ENCODE measurements around the gene C1orf174.

The C1orf174 gene

DNA sequence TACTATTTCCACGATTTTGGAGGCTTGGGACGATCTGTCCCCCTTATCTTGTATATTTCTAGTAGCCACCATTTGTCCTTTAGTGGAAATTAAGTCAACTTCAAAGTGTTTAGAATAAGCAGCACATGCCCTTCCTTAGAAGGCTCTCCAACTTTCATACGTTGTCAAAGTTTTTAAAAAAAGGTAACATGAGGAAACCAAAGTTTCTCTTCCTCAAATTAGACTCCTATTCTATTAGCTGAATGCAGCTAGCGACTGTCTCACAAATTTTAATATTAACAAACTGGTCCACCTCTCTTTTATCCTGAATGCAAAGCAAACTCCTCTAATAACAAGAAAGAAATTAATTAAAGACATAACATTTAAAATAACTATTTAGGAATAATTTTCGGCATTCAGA lies 6.9 kb downstream of the C1orf174 start:
- no peak for DNase-seq

GRCh38 chr1:3892748-3893147 lies 7.3 kb downstream of the C1orf174 start:
- no peak for DNase-seq

- no peak for DNase-seq
Measured at GRCh38 chr1:3891329-3891865, 8.7 kb downstream of the C1orf174 start.

DNA sequence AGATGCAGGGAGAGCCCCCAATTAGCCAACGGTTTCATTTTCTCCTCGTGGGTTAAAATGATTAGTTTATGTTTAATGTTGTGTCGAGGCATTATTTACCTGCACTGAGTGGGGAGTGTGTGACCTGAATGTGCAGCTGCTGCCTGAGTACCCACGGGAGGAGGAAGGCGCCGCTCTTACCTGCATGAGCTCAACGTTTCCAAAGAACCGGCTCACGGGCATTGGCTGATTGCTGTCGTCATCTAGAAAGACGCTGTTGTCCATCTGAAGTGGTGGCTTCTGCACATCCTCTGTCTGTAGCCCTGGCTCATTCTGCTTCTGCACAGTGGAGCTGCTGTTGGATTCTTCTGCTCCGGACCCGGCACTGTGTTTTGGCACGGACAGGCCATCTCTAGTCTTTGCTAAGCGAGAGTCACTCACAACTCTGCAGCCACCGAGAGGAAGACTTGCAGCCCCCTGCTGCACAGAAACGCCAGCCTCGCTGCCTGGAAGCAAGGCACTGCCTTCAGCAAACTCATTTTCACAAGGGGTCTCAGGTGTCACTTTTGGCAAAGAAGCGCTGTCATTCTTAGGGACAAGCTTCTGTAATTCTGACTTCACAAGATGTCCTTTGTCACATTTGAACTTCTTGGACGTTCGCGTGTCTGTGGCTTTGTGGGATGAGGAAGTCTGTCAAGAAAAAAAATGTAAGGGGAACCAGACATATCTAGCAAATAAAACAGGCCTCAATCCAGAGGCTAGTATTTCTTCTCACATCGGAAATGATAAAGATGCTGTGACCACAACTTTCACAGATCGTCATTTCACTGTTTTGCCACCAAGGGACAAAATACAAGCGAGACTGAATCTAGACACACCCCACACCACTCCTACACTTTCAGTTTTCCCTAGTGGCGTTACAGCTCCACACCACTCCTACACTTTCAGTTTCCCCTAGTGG lies 9.4 kb downstream of the C1orf174 start:
- peak in 1 of 2 donors; percentile 60 for DNase-seq

GRCh38 chr1:3889936-3890335 lies 10.1 kb downstream of the C1orf174 start:
- peak; percentile 30 to 46 for DNase-seq

- DNase-seq: no peak
Measured at GRCh38 chr1:3888301-3888700, 11.8 kb downstream of the C1orf174 start.

GRCh38 chr1:3886691-3887090 lies 13.4 kb downstream of the C1orf174 start:
- DNase-seq: no peak

DNA sequence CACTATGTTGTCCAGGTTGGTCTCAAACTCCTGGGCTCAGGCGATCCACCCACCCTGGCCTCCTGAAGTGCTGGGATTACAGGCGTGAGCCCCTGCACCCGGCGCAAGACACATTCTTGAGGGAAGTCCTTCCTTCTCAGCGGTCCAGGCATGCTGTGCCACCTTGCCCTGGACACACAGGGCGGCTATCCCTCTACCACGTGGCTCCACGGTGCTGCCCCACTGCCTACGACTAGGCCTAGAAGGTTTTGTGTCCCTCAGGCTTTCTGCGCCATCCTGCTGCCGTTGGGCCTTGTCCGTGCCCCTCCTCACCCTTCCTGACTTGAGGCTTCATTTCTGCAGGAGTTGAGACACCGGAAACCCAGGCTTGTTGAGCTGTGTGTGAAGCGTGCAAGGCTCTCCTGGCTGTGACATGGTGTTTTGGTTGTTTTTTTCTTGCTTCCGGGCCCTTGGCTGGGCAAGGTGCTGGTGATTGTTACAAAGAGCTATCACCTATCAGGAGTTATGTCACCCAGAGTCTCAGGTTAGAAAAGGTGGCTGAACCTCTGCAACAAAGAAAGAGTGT lies 13.9 kb downstream of the C1orf174 start:
- DNase-seq: no peak

- DNase-seq: no peak
Measured at GRCh38 chr1:3885611-3886010, 14.5 kb downstream of the C1orf174 start.

DNA sequence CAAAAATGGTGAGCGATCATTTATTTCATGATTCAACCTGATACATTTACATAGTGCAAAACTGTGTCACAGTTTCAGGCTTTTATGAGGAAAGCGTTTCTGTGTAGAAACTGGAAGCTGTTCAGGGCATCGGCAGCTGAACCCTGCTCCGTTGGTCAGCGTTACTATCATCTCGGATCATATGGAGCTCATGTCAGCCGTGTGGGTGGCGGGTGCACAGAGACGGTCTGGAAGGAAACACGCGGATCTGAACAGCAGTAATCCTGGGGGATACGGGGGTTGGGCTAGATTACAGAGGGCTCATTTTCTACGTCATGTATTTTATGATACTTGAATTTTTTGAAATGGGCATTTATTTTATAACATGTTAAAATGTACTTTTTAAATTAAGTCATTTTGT lies 15.1 kb downstream of the C1orf174 start:
- no peak for DNase-seq

DNA sequence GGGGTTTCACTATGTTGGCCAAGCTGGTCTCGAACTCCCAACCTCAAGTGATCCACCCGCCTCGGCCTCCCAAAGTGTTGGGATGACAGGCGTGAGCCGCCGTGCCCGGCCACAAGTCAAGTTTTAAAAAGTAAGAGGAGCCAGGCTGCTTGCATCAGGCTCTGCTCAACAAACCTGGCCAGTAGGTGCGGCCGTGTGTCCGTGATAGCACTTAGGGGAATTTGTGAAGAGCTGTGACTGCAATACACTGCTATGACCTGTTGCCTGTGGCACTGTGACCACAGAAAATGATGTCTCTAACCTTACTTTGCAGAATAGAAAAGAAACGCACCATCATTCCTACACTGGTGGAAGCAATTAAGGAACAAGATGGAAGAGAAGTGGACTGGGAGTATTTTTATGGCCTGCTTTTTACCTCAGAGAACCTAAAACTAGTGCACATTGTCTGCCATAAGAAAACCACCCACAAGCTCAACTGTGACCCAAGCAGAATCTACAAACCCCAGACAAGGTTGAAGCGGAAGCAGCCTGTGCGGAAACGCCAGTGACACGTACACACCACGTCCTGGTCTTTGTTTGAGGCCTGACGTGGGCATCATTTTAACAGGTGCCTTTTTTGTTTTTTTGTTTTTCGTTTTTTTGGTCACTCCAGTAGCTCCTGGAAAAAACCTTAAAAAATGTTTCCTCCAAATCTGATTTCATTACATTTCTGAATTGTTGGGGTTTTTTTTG lies 16.7 kb downstream of the C1orf174 start:
- peak; percentile 48 to 51 for DNase-seq

- no peak for DNase-seq
Measured at GRCh38 chr1:3881193-3881480, 18.9 kb downstream of the C1orf174 start.

DNA sequence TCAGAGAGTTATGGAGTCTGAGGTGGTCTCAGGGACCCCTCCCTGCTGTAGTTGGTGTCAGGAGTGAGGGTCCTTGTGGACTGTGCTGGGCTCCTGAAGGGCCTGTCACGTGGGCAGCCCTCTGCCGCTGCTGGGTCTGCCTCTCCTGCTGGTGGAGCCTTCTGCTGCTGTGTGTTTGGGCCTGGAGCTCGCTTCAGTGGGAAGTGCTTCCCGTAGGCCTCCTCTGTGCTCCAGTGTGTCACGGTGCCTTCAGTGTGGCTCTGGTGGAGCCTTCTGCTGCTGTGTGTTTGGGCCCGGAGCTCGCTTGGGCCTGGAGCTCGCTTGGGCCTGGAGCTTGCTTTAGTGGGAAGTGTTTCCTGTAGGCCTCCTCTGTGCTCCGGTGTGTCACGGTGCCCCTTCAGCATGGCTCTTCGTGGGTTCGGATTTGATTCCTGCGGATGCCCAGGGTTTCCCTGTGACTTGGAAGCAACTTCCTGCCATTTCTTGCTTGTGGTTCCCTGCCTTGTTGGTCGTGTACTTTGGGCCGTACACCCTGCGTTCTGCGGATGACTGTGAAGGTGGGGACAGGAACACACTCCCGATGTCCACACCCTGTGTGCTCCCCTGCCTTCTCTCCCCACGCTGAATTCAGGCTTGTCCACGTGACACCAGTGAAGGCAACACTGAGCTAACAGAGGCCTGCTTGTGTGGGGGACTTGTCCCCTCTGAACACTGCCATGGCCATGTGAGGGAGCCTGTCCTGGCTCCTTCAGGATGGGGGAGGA lies 19.5 kb downstream of the C1orf174 start:
- DNase-seq: no peak

- no peak for DNase-seq
Measured at GRCh38 chr1:3879787-3880428, 20.2 kb downstream of the C1orf174 start.

GRCh38 chr1:3879099-3879498 lies 21.0 kb downstream of the C1orf174 start:
- DNase-seq: no peak

GRCh38 chr1:3876716-3877115 lies 23.4 kb downstream of the C1orf174 start:
- no peak for DNase-seq

GRCh38 chr1:3874736-3875135 lies 25.3 kb downstream of the C1orf174 start:
- DNase-seq: no peak

DNA sequence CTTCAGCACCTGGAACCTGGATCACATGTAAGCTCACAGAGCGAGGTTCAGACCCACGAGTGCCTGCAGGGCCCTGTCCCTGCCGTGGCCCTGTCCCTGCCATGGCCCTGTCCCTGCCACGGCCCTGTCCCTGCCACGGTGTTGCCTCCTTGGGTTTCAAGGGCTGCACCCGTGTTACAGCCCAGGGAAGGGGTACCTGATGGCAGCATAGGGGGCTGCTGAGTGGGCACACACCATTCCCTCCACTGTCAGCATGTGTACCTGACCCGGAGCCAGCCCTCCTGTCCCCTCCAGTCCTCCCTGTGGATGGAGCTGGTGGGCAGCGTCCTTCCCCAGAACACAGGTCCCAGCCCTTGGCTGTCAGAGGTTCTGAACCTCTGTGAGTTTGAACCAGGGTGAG lies 27.5 kb downstream of the C1orf174 start:
- DNase-seq: no peak

DNA sequence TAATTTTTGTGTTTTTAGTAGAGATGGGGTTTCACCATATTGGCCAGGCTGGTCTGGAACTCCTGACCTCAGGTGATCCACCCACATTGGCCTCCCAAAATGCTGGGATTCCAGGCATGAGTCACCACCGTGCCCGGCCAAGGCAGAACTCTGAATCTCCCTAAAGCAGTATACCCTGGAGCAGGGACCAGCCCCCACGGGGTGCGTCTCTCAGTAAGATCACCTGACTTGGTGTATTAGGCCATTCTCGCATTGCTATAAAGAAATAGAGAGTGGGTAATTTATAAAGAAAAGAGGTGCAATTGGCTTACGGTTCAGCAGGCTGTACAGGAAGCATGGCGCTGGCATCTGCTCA lies 28.6 kb downstream of the C1orf174 start:
- no peak for DNase-seq

- DNase-seq: no peak
Measured at GRCh38 chr1:3869751-3870301, 30.2 kb downstream of the C1orf174 start.

DNA sequence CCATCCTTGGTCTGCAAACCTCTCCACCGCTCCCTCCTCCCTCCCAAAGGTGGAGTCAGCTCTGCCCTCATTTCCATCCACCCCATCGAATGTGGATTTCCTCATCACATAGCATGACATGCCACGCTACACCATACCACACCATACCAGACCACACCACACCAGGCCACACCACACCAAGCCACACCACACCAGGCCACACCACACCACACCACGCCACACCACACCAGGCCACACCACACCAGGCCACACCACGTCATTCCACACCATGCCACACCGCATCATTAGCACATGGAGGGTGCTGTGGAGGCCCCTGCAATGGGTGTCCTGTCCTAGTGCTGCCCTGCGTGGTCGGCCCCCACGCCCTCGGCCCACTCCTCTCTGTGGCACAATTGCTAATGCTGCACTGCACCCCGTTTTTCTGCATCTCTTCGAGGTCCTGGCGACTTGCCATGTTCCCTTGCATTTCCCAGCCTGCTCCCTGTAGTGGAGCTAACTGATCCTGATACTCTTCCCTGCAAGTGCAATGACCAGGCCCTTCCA lies 31.5 kb downstream of the C1orf174 start:
- no peak for DNase-seq

DNA sequence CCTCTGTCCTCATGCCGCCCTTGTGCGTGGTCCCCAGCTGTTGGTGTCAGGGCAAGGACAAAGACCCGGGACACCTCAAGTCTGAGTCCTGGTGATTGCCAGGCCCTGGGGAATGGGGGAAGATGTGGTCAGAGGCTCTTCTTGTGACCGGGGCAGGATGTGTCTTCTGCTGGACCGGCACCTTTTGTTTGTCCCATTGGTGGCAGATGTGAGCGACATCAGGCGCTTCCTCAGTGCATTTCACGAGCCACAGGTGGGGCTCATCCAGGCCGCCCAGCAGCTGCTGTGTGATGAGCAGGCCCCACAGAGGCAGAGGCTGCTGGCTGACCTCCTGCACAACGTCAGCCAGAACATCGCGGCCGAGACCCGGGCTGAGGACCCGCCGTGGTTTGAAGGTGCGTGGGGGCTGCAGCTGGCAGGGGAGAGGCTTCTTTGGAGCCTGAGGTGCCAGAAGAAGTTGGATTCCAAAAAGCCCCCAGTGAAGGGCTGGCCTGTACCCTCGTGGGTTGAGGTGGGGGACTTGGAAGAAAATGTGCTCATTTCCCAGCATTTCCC lies 34.4 kb downstream of the C1orf174 start:
- no peak for DNase-seq

Measured in CD4-positive, alpha-beta T cell treated with Interleukin-1 beta for 1 hour (primary cell).